ENCODE measurements around the gene AUTS2. TPM values are rescaled to one million over a fixed set of nuclear protein-coding genes. Genes with fewer than 3 reads are reported as not detected.

AUTS2 gene
- total RNA-seq, 2 donors from 2014 or later, result 2.9 to 7.9 TPM

DNA sequence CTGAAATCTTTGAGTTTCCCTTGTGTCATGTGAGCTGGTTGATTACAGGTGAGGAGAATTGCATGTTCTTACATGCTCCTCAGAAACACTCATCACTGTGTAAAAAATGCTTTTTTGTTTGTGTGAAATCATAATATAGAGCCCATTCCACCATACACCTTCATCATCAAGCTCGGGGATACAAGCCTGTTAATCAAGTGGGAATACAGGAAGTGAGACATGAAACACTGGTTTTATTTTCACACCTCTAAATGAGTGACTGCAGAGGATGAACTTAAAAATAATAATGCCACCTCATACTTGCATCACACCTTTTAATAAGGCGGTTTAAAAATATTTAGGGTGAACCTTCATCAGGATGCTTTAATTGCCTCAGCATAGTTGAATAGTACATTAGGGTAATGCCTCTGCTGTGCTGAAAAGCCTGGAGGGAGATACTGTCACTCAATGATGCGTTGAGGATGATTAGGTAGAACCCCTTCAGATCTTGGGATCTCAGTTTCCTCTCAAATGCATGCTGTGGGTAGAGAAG, 164.6 kb downstream of the AUTS2 start:
- DNase-seq, result no peak
- Mint-ChIP-seq H3K27ac (no peak overlapping the region), H3K4me1 (ENCODE audit: low read depth) (no peaks in the 10 kb centered on the region), H3K9me3 (peaks cover 2% of the 10 kb centered on the region in 2 donors), H3K36me3 (ENCODE audit: insufficient read depth in 2 of 2) (peaks cover 0 to 2% of the 10 kb centered on the region in 2 donors), H3K4me3 (no peak overlapping the region), H3K27me3 (ENCODE audit: low read depth) (peaks cover 7% of the 10 kb centered on the region)
- ATAC-seq (replicated peaks in 1 of 2), result no peak

DNA sequence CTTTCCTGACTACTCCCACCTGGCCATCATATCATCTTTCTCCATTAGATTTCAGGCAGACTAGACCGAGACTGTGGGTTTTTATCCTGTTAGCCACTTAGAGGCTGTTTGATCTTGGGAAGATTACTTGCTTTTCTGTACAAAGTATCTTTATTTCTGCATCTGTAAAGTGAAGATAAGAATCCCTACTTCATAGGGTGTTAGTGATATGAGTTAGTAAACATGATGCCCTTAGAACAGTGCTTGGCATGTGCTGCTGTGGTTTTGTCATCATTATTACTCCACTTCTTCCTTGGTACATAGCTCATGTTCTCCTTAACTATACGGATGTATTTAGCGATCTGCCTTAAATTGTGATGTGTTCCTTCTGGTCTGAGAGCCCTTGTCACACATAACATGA, 165.2 kb downstream of the AUTS2 start:
- peaks cover 0 to 2% of the 10 kb centered on the region in 2 donors for H3K36me3 Mint-ChIP-seq (ENCODE audit: insufficient read depth in 2 of 2)
- no peak for ATAC-seq (replicated peaks in 1 of 2)
- no peaks in the 10 kb centered on the region for H3K4me1 Mint-ChIP-seq (ENCODE audit: low read depth)
- H3K9me3 Mint-ChIP-seq, result peaks cover 2% of the 10 kb centered on the region in 2 donors
- H3K27me3 Mint-ChIP-seq (ENCODE audit: low read depth), result peaks cover 7% of the 10 kb centered on the region
- H3K27ac Mint-ChIP-seq, result no peak overlapping the region
- no peak overlapping the region for H3K4me3 Mint-ChIP-seq
- DNase-seq, result no peak

DNA sequence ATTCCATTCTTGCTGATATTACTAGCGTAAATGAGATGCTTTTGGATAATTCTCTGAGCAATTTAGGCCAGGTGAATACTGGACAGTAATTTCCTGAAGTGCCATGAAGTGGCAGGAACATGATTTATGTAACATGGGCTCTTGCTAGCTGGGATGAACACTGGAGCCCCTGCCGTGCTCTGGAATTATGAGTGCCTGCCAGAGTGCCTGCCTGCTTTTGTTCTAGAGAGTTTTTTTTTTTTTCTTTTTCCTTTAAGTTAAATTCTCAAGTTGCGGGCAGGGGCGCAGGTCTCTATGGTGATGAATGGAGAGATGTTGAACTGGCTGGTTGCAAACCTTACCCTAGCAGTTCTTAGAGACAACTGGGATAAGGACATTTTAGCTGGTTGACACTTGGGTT, 165.9 kb downstream of the AUTS2 start:
- peaks cover 0 to 2% of the 10 kb centered on the region in 2 donors for H3K36me3 Mint-ChIP-seq (ENCODE audit: insufficient read depth in 2 of 2)
- ATAC-seq (replicated peaks in 1 of 2) (no peak), DNase-seq (no peak)
- H3K9me3 Mint-ChIP-seq, result peaks cover 2% of the 10 kb centered on the region in 2 donors
- H3K4me1 Mint-ChIP-seq (ENCODE audit: low read depth), result no peaks in the 10 kb centered on the region
- no peak overlapping the region for H3K4me3 Mint-ChIP-seq
- H3K27me3 Mint-ChIP-seq (ENCODE audit: low read depth), result peaks cover 7% of the 10 kb centered on the region
- no peak overlapping the region for H3K27ac Mint-ChIP-seq

DNA sequence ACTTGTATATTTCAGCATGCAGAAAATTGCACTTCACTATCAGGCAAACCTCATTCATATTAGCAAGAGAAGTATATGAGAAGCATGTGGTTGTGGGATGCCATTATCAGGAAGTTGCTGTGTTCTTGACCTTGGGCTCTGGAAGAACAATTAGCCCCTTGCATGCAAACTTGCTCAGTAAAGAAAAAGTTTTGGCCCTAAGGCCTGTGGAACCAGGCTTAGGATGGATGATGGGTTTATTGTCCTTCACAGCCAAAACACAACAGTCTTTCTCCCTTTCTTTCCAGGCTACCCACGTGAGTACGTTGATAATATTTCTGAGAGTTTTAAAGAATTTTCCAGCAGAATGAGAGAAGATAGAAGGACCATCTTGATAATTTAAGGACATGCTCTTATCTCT, 166.4 kb downstream of the AUTS2 start:
- Mint-ChIP-seq H3K27ac (no peak overlapping the region), H3K4me1 (ENCODE audit: low read depth) (no peaks in the 10 kb centered on the region)
- no peak for ATAC-seq (replicated peaks in 1 of 2)

DNA sequence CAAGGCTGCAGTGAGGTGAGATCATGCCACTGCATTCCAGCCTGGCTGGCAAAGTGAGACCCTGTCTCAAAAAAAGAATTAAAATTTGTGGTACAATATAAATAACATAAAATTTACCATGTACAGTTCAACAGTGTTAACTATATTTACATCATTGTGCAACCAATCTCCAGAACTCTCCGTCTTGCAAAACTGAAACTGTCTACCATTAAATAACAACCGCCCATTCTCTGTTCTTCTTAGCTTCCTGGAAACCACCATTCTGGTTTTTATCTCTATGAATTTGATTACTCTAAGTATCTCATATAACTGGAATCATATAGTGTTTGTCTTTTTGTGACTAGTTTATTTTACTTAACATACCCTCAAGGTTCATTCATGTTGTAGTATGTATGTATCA, 167.6 kb downstream of the AUTS2 start:
- DNase-seq (no peak), ATAC-seq (replicated peaks in 1 of 2) (no peak)
- Mint-ChIP-seq H3K4me3 (no peak overlapping the region), H3K4me1 (ENCODE audit: low read depth) (no peaks in the 10 kb centered on the region), H3K27me3 (ENCODE audit: low read depth) (peaks cover 7% of the 10 kb centered on the region), H3K27ac (no peak overlapping the region), H3K9me3 (peaks cover 2% of the 10 kb centered on the region in 2 donors), H3K36me3 (ENCODE audit: insufficient read depth in 2 of 2) (peaks cover 0 to 2% of the 10 kb centered on the region in 2 donors)

More for the DNA sequence above, 166.4 kb downstream of the AUTS2 start:
- Mint-ChIP-seq H3K4me3 (no peak overlapping the region), H3K36me3 (ENCODE audit: insufficient read depth in 2 of 2) (peaks cover 0 to 2% of the 10 kb centered on the region in 2 donors), H3K27me3 (ENCODE audit: low read depth) (peaks cover 7% of the 10 kb centered on the region), H3K9me3 (peaks cover 2% of the 10 kb centered on the region in 2 donors)
- no peak for DNase-seq

DNA sequence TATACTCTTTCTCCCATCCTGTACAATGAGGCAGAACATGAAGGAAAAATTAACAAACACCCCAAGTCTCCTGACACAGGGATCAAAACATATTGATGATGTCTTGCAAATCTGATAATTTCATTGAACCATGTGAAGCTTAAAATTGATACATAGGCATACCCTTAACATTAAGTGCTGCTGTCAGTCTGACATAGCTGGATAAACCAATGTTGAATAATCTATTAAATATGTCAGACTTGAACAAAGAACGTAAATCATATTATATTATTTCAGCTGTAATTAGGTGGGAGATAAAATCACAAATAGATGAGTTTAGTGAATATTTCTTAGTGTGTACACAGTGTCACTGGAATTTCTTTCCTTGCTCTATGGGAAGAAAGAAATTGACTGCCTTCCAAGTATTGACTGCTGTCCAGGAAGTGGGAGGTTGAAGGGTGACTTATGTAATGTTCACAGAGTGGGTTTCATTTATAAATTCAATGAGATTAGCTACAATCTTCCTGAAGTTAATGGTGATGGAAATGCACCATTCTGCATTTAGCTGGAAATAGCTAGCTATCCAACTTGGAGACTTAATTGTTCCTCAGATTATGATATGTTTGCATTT, 170.8 kb downstream of the AUTS2 start:
- Mint-ChIP-seq H3K27ac (no peak overlapping the region), H3K36me3 (ENCODE audit: insufficient read depth in 2 of 2) (peaks cover 0 to 2% of the 10 kb centered on the region in 2 donors), H3K9me3 (peaks cover 2% of the 10 kb centered on the region in 2 donors), H3K4me3 (no peak overlapping the region), H3K4me1 (ENCODE audit: low read depth) (no peaks in the 10 kb centered on the region), H3K27me3 (ENCODE audit: low read depth) (peaks cover 7% of the 10 kb centered on the region)
- ATAC-seq (replicated peaks in 1 of 2), result no peak
- DNase-seq, result no peak

DNA sequence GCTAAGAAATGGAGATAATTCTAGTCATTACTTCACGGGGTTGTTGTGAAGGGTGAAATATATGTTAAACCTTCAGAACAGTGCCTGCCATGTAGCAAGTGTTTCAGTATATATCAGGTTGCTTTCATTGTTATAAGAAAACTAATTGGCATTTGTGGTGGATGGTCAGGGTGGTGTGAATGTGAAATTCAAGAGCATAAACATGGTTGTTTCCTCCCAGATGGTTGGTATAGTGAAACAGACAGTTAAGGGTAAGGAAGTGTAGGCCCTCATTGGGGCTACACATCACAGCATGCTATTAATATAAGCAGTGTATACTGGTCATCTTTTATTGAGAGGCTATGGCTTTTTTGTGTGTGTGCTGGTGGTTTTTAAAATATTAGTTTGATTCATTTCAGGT, 171.6 kb downstream of the AUTS2 start:
- peaks cover 0 to 2% of the 10 kb centered on the region in 2 donors for H3K36me3 Mint-ChIP-seq (ENCODE audit: insufficient read depth in 2 of 2)
- H3K4me1 Mint-ChIP-seq (ENCODE audit: low read depth), result no peaks in the 10 kb centered on the region
- H3K4me3 Mint-ChIP-seq, result no peak overlapping the region
- H3K27ac Mint-ChIP-seq, result no peak overlapping the region
- peaks cover 2% of the 10 kb centered on the region in 2 donors for H3K9me3 Mint-ChIP-seq
- H3K27me3 Mint-ChIP-seq (ENCODE audit: low read depth), result peaks cover 7% of the 10 kb centered on the region
- ATAC-seq (replicated peaks in 1 of 2) (no peak), DNase-seq (no peak)

DNA sequence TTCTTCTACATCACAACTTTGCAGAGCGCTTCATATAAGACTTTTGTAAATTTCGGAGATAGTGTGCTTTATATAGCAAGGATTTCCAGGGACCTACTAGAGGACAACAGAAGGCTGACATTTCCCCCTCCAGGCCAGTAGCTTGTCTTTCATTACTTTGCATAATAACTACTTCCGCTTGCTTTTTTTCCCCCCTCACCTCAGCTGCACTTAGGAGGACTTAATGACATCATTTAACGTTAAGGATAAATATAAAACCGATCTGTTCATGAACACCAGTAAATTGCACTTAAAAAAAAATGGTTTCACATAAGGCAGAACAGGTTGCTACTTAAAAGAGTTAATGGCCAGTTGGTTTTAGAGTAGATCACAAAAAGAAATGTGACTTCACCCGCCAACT, 172.3 kb downstream of the AUTS2 start:
- Mint-ChIP-seq H3K27me3 (ENCODE audit: low read depth) (peaks cover 6% of the 10 kb centered on the region), H3K27ac (no peak overlapping the region)

DNA sequence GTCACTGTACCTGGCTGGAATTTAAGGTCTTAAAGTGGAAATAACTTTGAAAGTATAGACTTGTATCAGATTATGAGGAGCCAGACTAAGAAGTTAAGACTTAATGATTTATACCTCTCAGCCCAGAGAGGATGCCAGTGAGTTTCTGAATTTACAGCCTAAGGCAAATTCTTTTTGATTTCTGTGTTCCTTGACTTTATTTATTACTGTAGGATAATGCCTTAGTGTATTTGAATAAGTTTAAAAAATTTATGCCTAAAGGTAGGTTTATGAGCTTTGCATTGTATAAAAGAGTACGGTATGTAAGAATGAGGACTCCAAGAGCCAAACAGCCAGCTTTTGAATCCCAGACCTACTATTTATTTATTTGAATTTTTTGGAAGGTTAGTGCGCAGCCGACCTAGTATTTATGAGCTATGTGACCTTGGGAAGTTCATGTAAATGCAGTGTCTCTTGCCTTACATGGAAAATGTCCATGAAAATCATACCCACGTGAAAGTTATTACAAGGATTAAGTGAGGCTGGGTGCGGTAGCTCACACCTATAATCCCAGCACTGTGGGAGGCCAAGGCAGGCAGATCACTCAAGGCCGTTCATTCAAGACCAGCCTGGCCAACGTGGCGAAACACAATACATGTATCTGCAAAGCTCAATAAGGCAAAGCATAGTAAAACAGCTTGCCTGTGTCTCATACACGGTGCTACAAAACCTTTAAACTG, 174.6 kb downstream of the AUTS2 start:
- H3K36me3 Mint-ChIP-seq (ENCODE audit: insufficient read depth in 2 of 2), result no peaks in the 10 kb centered on the region
- H3K4me3 Mint-ChIP-seq, result no peak overlapping the region
- H3K9me3 Mint-ChIP-seq, result no peaks in the 10 kb centered on the region
- H3K27ac Mint-ChIP-seq, result no peak overlapping the region
- ATAC-seq (replicated peaks in 1 of 2), result no peak
- H3K4me1 Mint-ChIP-seq (ENCODE audit: low read depth), result no peaks in the 10 kb centered on the region
- no peak for DNase-seq
- H3K27me3 Mint-ChIP-seq (ENCODE audit: low read depth), result no peaks in the 10 kb centered on the region

More for the DNA sequence above, 172.3 kb downstream of the AUTS2 start:
- peaks cover 0 to 2% of the 10 kb centered on the region in 2 donors for H3K36me3 Mint-ChIP-seq (ENCODE audit: insufficient read depth in 2 of 2)
- ATAC-seq (replicated peaks in 1 of 2) (no peak), DNase-seq (no peak)
- H3K9me3 Mint-ChIP-seq, result peaks cover 2% of the 10 kb centered on the region in 2 donors
- no peaks in the 10 kb centered on the region for H3K4me1 Mint-ChIP-seq (ENCODE audit: low read depth)
- no peak overlapping the region for H3K4me3 Mint-ChIP-seq

DNA sequence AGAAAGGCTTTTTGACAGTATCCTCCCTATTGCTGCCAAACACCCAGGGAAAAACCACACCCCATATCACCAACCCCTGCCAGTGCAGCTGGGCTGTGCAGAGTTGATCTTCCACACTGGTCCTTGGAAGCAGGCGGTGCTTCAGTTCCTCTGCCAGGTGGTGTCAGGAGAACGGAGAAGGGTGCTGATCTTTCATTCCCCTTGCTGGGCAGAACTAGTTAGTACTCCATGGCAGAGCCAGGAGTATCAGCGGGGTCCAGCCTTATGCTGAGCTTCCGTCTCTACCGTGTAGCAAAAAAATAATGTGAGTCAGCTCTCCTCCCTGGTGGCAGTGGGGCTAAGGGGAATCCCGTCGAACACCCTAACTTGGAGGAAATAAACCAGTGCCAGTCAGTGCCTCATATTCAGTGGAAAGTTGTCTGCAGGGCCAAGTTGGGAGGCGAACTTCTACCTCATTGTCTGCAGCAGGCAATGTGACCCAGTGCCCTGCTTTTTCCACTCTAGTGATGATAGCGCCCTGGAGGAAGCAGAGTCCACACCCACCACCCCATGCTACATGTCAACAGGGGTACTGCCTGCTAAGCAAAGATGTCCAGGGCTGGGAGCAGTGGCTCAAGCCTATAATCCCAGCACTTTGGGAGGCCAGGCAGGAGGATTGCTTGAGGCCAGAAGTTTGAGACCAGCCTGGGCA, 175.4 kb downstream of the AUTS2 start:
- Mint-ChIP-seq H3K9me3 (no peaks in the 10 kb centered on the region), H3K36me3 (ENCODE audit: insufficient read depth in 2 of 2) (no peaks in the 10 kb centered on the region), H3K27me3 (ENCODE audit: low read depth) (no peaks in the 10 kb centered on the region), H3K4me1 (ENCODE audit: low read depth) (no peaks in the 10 kb centered on the region), H3K4me3 (no peak overlapping the region), H3K27ac (no peak overlapping the region)
- DNase-seq (no peak), ATAC-seq (replicated peaks in 1 of 2) (no peak)

DNA sequence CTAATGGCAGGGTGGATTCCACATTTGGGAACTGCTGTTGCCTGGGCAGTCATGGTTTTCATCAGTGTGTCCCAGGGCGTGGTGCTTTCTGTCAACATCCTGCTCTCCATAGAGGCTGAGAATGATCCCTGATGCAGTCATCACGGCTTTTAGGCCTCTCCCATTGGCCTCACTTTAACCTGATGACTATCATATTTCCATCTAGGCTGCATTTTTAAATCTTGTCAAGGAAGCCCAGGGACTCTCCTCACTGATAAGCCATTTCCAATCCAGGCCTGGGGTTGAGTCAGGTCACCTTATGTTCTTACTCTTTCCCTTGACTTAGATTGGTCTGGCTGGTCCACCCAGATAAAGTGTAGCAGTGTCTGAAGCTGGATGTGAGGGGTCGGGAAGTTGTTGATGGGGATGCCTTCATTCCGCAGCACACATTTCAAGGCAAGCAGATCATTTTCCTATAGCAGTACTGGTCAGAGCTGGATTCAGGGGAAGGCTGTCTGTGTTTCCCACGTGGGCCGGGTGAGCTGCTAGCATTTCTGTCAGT, 177.0 kb downstream of the AUTS2 start:
- DNase-seq, result no peak
- Mint-ChIP-seq H3K27ac (no peak overlapping the region), H3K4me3 (no peak overlapping the region), H3K9me3 (no peaks in the 10 kb centered on the region), H3K27me3 (ENCODE audit: low read depth) (no peaks in the 10 kb centered on the region), H3K36me3 (ENCODE audit: insufficient read depth in 2 of 2) (no peaks in the 10 kb centered on the region), H3K4me1 (ENCODE audit: low read depth) (no peaks in the 10 kb centered on the region)
- ATAC-seq (replicated peaks in 1 of 2), result no peak

DNA sequence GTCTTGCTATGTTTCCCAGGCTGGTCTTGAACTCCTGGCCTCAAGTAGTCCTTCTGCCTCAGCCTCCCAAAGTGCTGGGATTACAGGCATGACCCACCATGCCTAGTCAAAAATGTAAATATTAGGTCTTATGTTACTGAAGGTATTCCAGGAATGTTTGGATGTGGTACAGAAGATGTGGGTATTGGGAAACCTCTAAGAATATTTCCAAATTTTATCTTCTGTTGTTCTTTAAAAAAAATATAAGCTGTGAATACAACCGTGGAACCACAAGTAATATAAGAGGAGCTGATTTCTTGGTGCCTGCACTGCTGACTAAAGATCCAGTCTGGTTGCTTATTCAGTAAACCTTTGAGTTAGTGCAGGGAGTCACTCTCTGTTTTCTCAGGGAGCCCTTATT, 178.3 kb downstream of the AUTS2 start:
- no peaks in the 10 kb centered on the region for H3K9me3 Mint-ChIP-seq
- no peaks in the 10 kb centered on the region for H3K36me3 Mint-ChIP-seq (ENCODE audit: insufficient read depth in 2 of 2)
- no peak overlapping the region for H3K4me3 Mint-ChIP-seq
- no peaks in the 10 kb centered on the region for H3K4me1 Mint-ChIP-seq (ENCODE audit: low read depth)
- no peak overlapping the region for H3K27ac Mint-ChIP-seq
- H3K27me3 Mint-ChIP-seq (ENCODE audit: low read depth), result no peaks in the 10 kb centered on the region
- no peak for DNase-seq
- ATAC-seq (replicated peaks in 1 of 2), result no peak

DNA sequence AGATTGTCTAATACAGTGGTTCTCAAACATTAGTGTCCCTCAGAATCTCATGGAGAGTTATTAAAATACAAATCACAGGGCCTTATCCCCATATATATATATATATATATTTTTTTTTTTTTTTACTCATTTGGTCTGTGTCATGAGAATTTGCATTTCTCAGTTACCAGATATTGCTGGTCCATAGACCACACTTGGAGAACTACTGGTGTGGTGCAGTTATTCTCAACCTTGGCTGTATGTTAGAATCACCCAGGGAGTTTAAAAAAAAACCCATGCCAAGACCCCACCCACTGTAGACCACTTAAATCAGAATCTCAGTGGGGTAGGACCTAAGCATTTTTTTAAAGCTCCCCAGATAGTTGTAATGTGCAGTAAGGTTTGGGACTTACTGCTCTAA, 179.9 kb downstream of the AUTS2 start:
- H3K27me3 Mint-ChIP-seq (ENCODE audit: low read depth), result no peaks in the 10 kb centered on the region
- ATAC-seq (replicated peaks in 1 of 2) (no peak), DNase-seq (no peak)
- H3K4me3 Mint-ChIP-seq, result no peak overlapping the region
- no peaks in the 10 kb centered on the region for H3K4me1 Mint-ChIP-seq (ENCODE audit: low read depth)
- no peak overlapping the region for H3K27ac Mint-ChIP-seq
- no peaks in the 10 kb centered on the region for H3K36me3 Mint-ChIP-seq (ENCODE audit: insufficient read depth in 2 of 2)
- H3K9me3 Mint-ChIP-seq, result no peaks in the 10 kb centered on the region

Measured in activated T-cell treated with anti-CD3 and anti-CD28 coated beads, Interleukin-2, amount 50 U/mL, for 72 hours (primary cell).